ENCODE measurements around the gene PKD1L1.
"Not testable (repeated sequence)": the region's sequence is repeated elsewhere in the genome, so short reads cannot be mapped to it uniquely, and the experiment has no call there.

Gene PKD1L1

DNA sequence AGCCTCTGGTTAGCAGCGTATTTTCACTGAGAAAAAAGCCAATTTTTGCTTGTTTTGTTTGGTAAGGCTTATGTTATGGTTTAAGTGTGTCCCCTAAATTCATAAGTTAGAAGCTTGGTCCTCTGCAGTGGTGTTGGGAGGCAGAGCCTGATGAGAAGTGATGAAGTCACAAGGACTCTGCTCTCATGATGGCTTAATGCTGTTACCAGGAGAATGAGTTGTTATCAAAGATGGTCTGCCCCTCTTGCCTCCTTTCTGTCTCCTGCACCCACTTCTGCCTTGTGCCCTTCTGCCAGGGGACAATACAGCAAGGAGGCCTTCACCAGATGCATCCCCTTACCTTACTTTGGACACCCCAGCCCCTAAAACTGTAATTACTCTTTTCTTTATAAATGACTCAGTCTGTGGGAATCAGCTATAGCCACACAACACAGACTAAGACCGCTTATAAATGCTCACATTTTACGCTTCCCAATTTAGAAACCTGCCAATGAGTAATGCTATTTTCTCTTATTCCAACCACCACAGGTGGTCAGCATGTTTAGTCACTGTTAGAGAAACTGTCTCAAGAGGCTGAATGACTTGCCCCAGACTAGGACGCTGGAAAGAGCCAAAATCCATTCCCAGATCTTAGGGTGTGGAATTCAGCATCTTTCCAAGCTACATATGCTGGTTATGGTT lies 6.1 kb upstream of the PKD1L1 start:
- DNase-seq (ENCODE audit: low read depth), result peak; percentile 41

DNA sequence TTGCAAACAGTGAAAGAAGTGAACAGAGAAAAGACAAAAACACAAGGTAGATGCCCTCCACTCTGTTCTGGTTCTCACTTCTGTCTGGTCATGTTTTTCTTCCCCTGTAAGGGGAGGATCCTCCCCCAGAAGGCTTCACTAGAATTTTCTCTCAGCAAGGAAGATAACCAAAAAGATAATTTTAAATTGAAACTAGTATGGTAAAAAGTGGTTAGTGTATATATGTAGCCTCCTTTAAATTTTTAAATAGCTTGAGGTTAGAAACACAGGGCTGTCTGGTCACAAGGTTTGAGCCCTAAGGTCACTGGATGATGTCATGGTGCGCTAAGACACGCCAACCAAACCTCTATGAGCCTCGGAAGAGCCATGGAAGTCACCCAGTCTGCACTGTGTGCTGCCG lies 5.6 kb upstream of the PKD1L1 start:
- no peak for DNase-seq (ENCODE audit: low read depth)

DNA sequence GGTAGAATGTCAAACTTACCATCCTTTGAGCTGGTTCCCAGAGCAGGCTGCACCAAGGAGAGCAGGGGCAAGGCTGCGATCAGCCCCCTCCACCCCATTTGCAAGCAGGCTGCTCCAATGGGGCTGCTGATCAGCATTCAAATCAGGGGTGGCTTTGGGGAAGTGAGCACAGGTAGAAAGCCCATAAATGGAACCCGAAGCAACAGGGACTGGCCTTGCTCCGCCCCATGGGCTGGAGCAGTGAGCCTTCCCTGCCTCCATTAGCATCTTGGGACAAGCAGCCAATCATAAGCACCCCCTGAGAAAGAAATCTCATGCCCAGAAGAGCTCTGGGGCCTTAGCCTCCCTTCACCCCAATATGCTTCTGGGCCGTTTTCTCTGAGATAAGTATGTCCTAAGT lies 4.0 kb upstream of the PKD1L1 start:
- no peak for DNase-seq (ENCODE audit: low read depth)

DNA sequence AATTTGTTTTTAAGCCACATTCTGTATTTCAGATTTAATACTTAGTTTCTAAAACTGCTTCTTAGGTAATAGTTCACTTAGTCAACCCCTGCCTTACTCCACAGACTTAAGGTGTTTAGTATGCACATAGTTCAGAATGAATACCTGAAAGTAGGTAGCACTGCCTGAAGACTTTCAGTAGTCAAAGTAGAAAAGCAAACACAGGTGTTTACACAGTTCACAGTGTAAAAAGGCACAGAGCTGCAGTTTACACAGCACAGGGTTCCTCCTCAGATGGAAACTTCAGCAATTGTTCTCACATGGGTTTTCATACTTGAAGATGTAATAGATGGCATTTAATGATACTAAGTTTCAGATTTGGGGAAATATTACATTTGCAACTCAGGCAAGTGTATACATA lies 3.1 kb upstream of the PKD1L1 start:
- DNase-seq (ENCODE audit: low read depth), result no peak

DNA sequence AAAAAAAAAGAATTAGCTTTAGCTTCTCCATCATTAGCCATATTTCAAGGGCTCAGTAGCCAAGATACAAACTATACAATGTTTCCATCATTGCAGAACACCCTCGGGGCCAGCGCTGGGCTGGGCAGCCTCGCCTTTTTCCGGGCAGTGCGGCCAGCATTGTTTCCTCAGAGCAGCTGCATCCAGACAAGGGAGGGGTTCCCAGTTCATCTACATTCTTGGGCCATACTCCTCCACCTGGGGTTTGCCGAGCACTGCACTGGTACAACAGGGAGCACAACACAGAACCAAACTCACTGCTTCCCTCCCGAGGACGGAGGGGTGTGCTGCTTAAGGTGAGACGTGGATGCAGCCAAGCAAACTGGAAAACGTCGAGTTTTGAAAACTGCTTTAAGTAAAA lies 2.4 kb upstream of the PKD1L1 start:
- no peak for DNase-seq (ENCODE audit: low read depth)

DNA sequence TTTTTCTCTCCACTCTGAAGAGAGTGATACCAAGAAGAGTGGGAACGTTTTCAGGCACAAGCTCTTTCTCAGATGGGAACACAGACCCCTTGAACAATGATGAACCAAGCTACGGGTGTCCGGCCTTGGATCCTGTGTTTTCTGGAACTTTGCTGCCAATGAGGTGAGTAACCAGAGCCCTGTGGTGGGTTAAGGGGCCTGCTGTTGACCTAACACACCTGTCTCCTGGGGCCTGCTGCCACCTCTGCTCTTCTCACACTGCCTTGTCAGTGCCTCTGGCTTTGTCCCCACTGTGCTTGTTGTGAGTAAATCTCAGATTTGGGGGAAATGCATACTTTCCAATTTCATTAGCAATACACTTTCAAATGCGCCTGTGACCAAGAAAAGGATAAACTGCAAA lies 1.4 kb upstream of the PKD1L1 start:
- no peak for DNase-seq (ENCODE audit: low read depth)

DNA sequence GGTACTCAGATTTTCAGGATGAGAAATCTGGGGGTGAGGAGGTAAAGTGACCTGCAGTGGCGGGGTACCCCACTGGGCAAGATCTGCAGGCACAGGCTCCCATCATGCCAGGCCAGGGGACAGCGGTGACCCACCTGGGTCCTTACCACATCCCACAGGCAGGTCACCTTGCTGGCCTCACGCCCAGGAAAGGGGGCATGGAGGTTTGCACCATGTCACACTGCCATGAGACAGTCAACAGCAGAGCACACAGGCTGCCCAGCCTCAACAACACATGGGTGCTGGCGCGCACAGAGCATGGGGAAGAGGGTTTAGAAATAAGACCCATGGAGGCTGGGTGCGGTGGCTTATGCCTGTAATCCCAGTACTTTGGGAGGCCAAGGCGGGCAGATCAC lies 914 bp downstream of the PKD1L1 start:
- DNase-seq (ENCODE audit: low read depth), result no peak

DNA sequence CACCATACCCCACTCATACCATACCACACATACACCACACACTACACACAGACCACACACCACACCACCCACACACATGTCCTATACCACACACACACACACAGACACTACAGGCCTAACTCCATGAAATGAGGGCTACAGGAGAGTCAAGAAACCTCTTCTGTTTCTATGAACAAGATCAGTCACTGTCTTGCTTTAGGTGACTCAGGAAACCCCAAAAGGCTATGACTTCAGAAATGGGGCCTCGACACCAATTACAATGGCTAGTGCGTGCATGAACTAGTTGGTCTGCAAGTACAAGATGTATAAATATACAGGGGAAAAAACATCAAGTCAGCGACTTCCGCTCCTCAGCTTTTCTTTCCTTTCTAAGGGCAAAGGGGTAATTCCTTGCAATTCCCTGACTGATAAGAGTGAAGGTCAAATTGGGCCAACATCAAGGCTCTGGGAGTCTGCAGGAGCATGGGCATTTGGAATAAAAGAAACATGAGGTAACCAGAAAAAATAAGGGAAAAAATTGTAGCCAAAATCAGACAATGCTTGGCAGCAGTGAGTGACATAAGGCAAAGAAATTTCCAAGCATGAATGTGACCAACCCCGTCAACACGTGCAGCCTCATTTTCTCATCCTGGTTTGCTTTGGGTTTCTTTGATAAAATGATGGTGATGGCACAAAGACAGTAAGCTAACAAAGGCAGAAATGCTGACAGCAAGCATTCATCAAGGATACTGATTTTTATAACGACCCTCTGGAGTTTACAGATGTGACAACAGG lies 1.5 kb downstream of the PKD1L1 start:
- no peak for DNase-seq (ENCODE audit: low read depth)

DNA sequence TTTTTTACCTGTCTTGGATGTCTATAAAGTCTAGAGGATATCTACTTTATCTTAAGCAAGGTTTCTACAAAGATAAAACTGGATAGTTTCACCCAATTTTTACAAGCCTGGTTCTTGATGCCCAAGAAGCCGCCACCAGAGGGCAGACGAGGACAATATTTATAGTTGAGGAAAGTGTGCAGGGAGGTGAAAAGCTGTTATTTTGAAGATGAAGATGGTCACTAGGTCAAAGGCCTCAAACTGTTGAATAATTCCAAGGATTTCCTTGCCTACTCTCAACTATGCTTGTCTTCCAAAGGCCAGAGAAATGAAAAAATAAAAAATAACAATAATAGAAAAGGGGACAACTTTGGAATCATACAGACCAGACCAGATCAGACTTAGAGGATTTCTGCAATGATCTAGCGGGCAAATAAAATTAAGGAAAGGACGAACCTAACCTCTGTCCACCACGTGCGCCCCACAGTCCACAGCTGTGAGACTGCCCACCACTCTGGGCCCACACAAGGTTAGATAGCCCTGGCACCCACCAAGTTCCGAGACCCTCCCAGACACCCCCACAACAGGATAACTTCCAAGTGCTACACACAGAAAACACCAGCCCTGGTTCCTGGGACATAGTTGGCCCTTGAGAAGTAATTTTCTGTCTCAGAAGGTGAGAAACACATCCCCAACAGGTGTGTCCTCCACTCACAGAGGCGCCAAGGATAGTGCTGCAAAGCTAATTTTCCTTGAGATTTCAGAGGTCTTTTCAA lies 2.8 kb downstream of the PKD1L1 start:
- DNase-seq (ENCODE audit: low read depth), result no peak

DNA sequence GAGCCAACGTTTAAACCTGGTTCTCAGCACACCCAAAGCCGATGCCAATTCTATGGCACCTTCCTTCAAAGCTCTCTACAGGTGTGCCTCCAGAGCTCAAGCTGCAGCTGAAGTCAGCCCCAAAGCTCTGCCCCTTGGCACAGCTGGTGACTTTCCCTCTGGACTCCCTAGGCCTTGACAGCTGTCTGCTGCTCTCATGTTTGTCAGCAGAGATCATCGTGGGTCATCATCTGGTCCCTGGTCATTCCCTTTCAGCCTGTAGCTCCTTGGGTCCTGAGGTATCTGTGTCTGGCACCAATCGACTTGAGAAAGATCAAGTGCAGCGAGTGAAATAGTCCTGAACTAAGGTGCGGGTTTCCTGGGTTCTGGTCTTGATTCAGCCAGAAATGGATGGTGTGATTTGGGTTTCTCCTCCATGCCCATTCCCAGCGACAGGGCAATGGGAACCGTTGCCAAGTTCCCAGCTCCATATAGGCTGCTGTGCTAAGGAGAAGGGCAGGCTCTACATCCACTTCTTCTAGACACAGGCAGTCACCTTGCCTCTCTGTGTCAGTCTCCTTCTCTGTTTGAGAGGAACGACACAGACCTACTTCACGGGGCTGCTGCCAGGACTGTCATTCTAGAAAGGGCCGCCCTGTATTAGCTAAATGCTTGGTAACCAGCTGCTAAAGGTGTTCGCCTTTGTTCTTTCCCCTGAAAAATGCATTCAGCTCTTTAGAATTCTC lies 3.6 kb downstream of the PKD1L1 start:
- no peak for DNase-seq (ENCODE audit: low read depth)

DNA sequence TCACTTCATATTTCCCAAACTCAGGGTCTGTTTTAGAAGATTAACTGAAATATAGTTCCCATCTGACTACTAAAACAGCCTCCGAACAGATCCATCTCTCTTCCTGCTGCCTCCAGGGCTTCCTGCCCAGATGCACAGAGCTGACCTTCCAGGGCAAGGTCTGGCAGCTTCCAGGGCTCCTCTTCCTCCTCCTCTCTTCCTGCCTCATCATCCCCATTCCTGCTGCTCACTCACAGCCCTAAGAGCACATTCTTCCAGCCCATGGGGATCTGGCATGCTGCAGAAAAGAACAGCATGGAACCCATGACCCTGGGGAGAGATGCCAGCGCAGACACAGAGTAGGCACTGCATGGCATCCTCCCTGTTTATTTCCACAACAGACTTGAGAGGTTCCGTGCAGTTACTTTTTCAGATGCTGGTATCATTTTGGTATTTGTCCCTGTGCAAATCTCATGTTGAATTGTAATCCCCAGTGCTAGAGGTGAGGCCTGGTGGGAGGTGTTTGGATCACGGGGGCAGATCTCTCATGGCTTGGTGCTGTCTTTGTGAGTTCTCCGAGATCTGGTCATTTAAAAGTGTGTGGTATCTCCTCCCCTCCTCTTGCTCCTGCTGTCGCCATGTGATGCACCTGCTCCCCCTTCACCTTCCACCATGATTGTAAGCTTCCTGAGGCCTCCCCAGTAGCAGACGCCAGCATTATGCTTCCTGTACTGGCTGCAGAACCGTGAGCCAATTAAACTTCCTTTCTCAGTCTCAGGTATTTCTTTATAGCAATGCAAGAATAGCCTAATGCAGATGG lies 4.4 kb downstream of the PKD1L1 start:
- DNase-seq (ENCODE audit: low read depth), result no peak

DNA sequence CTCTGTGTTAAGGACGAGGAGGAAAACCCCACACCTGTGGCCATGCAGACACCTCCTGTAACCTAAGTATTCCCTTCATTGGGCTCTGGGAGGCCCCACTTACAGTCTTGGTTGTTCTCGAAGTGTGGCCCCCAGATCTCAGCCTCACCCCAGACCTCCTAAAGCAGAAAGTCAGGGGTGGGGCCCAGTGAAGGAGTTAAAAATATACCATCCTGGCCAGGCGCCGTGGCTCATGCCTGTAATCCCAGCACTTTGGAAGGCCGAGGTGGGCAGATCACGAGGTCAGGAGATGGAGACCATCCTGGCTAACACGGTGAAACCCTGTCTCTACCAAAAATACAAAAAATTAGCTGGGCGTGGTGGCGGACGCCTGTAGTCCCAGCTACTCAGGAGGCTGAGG lies 5.6 kb downstream of the PKD1L1 start:
- not testable (repeated sequence) for DNase-seq (ENCODE audit: low read depth)

DNA sequence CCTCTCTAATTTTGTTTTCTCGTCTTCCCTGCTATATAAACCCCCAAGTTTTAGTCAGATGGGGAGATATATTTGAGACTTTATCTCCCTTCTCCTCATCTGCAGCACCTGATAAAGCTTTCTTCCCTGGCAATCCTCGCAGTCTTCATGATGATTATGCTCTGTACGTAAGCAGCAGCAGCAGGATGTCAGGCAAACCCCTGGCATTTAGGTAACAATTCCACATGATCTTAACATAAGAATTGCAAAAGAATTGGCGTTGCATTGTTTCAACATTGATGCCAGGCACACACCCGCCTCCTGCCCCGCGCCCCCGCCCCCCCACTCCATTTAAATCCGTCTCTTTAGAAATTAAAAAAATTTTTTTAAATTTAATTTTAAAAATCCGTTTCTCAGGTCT lies 6.1 kb downstream of the PKD1L1 start:
- DNase-seq (ENCODE audit: low read depth), result no peak

DNA sequence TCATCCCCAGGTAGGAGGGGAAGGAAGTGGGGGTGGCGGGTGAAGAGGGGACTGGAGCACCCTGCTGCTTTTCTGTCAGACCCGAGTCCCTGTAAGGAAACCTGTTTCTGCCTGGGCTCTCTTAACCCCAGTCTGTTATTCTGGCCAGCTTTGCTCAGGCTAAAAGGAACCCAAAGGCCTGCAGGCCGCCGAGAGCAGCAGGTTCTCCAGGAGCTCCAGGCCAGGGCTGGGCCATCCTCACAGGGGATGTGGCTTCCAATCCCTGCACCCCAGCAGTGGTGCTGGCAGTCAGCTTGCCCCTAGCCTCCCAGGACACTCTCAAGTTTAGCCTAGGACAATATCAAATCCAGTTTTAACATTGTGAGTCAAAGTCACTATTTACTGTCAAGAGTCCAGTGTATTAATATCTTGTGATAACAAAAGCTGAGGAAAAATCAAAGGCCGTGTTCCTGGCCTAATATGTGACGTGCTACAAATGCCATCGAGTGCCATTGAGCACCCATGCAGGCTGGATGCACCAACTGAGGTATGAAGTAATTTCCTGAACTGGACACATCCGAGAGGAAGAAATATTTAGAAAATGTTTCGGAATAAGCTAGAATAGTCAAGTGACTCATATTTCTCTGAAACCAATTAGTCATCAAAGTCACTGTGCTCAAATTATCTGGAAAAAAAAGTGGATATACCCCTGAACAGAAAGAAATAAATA lies 7.0 kb downstream of the PKD1L1 start:
- peak; percentile 84 for DNase-seq (ENCODE audit: low read depth)

DNA sequence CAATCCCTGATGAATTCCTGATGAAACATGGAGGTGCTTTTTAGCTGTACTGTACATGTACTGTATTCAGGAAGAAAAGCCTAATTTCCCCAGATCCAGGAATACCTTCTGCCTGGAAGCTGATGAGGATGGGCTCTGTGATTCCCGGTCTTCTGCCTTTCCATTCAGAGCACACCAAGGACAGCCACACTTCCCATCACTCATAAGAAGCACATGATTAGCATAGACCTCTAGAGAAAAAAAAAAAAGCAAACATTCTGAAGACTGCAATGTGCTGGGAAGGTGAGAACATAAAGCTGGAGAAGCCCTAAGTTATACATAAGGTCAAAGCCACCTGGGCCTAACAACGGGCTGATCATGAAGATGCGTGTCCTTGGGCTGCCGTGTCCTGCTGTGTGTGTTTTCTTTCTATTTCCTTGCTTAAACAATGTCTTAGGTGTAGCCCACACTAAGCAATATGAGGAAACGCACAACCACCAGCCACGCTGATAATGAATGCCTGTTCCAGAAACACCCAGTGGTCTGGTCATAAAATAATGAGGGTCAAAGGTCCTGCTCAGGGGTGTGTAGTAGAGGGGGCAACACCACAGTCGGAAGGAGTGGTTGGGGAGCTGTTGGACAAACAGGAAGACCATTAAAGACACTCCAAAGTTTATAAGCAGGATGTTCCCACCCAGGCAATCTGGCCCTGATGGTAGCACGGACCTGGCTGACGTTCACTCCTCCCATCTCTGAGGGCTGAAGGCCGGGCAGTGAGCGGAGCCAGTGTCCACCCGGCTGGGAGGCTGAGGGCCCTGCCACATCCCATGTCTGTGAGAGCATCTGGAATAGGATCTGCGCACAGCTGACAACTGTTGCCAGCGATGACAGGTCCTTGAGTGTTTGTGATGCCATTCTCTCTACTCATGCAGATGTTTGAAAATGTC lies 7.9 kb downstream of the PKD1L1 start:
- DNase-seq (ENCODE audit: low read depth), result peak; percentile 28

DNA sequence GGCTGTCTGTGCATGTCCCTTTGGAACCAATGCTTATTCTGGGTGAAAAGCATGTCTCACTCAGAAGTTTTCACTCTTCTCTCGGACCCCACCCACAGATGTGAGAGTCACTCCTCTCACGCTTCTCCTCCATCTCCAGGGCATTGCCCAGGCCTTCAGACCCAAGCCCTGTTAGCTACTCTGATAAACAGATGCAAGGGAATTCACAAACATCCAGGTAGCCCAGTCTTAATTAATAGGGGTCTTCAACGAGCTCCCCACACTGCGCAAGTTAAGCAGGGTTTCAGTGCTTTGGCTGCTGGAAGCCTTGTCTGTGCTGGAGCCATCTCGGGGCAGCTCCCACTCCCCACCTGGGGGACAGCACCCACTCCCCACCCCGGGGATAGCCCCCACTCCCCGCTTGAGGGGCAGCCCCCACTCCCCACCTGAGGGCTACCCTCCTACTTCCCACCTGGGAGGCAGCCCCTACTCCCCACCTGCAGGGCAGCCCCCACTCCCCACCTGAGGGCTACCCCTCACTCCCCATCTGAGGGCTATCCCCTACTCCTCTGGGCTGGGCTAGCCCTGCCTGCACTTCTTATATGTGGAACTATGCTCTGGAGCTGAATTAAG lies 8.7 kb downstream of the PKD1L1 start:
- no peak for DNase-seq (ENCODE audit: low read depth)

DNA sequence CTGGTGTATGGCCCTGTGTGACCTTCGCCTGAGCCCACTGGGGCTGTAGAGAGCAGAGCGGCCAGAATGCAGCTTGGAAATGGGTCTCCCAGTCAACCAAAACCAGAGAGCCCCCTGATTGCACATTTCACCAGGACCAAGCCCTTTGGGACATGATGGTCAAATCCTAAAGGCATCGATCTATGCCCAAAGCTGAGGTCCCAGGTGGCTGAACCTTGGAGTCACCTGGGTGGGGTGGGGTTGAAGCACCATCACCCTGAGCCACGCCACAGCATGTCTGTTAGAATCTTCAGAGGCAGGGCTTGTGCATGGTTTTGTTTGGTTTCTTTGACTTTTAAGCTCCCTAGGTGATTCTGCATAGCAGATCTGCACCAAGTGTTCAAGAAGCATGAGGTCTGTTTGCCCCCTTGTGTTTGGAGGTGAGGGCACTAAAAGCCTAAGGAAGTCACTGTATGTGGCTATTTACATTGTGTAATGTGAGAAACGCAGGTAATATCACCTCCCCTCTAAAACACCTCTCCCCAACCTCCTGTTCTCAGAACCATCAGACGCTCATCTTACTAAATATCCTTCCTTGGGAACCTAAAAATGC lies 9.6 kb downstream of the PKD1L1 start:
- no peak for DNase-seq (ENCODE audit: low read depth)

DNA sequence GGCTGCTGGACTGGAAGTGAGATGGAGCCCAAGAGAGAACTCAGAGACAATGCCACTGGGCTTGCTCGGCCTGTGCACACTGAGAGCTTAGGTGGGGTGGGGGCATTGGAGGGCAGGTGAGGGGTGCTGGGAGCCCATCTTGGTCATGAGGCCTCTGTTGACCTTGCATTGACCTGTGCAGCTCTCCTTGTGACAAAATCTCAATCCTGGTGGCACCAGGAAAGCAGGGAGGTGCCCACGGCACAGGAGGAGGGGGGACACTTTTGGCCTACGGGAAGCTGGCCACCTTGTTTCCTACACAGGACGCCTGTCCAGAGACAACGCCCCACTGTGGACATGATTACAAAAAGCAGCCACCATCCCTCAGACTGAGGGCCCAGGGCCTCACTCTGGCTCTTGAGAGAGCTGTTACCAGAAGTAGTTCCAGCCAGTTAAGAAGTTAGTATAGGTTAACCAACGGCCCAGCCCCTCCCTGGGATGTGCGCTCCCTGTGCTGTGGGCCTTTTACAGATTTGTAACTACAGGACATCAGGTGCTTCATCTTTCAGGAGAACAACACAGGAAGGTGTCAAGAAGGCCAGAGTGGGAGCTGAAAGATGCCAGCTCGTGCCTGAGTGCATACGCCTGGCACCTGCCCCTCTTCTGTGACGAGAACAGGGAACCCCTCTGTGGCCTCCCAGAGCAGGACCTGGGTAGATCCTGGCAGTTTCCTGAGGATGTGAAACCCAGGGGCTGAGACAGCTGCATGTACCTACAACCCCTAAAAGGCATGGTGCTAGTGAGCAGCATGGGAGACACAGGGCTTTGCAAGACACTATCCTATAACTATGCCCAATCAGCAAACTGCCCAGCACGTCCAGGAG lies 10.3 kb downstream of the PKD1L1 start:
- DNase-seq (ENCODE audit: low read depth), result no peak

Data from non-pigmented ciliary epithelial cell (primary cell).